ENCODE results near the gene MLEC.

DNA sequence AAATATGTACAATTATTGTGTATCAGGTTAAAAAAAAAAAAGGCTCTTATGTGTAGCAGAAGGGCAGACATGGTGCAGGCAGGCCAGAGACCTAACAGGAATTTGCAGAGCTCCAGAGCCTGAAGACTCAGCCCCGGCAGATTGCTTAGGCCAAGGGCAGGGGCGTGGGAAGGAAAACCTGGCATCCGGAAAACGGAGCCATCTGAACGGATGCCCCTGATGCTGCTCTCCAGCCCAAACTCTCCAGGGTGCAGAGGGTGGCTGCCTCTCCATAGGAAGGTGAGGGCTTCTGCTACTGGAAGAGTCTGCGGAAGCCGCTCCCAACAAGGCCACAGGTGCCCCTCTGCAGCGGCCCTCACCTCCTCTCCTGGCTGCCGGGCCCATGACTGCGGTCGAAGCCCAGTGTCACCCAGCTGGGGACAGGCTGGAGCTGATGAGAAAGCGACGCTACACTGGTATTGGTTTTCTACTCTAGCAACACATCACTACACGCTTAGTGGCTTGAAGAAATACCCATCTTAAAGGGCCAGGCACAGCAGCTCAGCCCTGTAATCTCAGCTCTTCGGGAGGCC lies 58.1 kb downstream of the MLEC start:
- TF ChIP-seq, protein P1, sequence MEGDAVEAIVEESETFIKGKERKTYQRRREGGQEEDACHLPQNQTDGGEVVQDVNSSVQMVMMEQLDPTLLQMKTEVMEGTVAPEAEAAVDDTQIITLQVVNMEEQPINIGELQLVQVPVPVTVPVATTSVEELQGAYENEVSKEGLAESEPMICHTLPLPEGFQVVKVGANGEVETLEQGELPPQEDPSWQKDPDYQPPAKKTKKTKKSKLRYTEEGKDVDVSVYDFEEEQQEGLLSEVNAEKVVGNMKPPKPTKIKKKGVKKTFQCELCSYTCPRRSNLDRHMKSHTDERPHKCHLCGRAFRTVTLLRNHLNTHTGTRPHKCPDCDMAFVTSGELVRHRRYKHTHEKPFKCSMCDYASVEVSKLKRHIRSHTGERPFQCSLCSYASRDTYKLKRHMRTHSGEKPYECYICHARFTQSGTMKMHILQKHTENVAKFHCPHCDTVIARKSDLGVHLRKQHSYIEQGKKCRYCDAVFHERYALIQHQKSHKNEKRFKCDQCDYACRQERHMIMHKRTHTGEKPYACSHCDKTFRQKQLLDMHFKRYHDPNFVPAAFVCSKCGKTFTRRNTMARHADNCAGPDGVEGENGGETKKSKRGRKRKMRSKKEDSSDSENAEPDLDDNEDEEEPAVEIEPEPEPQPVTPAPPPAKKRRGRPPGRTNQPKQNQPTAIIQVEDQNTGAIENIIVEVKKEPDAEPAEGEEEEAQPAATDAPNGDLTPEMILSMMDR (IDR thresholded peaks at IDR 0.05) = no peak
- TF ChIP-seq POLR2A (IDR thresholded peaks at IDR 0.05) = no peak
